HG02763 (cell line): ENCODE results near the gene SLC46A1.
A peak's percentile ranks its signal among the peaks of the same experiment; 100 is the strongest.

Source experiments
- ATAC-seq: cut with Tn5 transposase; IDR thresholded peaks from one replicate; pipeline ENCODE4 v1.9.1; 2021; ENCODE audit warnings: mild to moderate bottlenecking, moderate library complexity; ENCODE audit not compliant: unreplicated experiment

SLC46A1 gene

DNA sequence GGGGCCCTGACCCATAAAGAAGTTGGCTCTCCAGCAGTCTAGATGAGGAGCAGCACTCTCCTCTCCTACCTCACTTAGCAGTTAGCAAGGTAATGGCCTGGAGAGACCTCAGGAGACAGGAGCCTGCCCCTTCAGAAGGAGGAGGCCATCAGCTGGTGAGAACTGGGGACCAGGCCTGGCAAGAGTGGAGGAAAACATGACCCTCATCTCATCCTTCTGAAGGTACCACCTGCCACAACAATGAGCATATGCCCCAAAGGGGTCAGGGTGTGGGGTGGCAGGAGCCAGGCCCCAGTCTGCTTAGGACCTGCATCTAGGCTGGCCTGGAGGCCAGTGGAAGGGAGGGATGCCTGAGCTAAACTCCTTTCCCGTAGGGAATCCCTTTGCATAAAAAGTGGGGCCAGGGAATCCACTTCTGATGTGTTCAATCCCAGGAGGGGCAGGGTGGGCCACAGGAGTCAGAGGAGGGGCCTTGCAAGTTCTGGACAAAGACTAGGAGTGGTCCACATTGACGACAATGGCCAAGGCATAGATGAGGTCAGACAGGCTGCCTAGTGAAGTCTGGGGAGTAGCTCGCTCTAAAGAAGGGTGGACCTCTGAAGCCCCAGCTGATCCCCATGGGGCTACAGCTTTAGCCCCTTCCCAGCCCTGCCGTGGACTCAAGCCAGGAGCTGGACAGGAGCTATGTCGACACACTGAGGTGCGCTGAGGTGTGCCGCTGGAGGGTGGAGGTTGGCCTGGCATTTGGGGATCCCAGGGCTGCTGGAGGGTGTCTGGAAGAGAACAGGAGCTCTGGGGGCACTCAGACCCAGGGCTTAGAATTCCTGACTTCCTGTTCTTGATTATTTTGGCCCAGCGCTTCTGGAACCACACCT lies 42.0 kb downstream of the SLC46A1 start:
- no peak for ATAC-seq

GRCh38 chr17:28363186-28363585 lies 42.8 kb downstream of the SLC46A1 start:
- ATAC-seq, result no peak

DNA sequence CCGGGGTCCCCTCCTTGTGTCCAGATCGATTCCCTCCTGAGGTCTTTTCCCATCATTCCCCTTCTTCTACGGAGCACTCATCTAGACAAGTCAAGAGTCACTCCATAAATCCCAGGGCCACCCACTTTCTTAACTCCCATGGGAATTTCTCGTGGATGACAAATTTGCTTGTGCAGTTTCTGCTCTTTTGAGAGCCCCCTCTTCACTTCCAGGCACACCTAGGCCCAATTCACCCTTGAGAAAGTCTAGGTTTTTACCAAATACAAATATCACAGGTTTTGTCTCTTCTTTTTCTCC lies 48.2 kb downstream of the SLC46A1 start:
- no peak for ATAC-seq

DNA sequence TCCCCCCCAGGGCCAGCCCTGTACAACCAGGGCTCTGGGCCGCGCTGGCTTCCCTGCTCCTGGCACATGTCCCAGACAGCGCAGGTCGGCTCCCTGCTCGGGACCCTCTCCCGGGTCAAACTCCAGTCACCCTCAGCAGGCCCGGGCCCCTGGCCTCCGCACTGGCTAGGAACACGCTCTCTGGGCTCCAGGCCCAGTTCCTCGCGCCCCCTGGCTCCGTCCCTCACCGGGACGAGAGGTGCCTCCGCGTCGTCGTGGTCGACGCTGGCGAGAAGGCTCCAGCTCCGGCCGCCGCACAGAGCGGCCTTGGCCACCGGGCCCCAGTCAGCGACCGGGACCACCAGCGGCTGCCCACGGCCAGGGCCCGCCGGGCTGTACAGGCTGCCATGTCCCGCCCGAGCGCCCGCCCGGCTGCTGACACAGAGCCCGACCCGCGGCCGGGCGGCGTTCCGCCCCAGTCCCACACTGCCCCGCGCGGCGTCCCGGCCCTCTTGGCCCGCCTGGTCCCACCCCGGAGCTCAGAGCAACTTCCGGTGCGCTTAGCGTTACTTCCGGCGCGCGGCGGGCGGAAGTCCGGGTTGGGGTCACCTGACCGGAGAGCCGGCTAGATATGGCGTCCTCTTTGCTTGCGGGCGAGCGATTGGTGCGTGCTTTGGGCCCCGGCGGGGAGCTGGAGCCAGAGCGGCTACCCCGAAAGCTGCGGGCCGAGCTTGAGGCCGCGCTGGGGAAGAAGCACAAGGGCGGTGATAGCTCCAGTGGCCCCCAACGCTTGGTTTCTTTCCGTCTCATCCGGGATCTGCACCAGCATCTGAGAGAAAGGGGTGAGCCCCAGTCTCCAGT lies 48.7 kb downstream of the SLC46A1 start, which contains the start of gene POLDIP2:
TSS of gene POLDIP2 (minus strand) at position 467 of the 840 bp plus-strand sequence. CDS start at position 388, 79 bp downstream.
- peak; percentile 95 for ATAC-seq

- ATAC-seq, result no peak
Measured at GRCh38 chr17:28350271-28350670, 55.7 kb downstream of the SLC46A1 start.

- no peak for ATAC-seq
Measured at GRCh38 chr17:28348979-28349378, 57.0 kb downstream of the SLC46A1 start.

- ATAC-seq, result no peak
Measured at GRCh38 chr17:28347261-28347891, 58.6 kb downstream of the SLC46A1 start.

DNA sequence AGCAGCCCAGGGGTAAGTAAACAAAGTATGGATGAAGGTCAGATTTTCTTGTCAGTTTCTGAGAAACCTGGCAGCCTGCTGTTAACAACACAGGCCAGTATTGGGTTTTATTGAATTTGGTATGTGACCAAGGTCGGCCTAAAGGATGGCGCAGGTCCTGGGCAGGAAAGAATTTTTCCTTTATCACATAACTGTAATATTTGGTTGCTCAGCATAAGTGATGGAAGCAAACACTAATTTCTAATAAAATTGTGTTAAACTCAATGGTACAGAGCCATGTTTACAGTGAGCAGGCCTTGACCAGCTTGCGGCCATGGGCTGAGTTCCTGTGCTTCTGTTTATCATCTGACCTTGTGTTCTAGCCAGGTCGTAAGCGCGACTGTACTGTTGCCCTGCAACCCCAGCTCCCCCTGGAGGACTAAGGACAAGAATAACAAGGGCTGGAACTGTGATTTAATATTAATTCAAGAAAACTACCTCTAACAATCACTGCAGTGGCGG lies 59.2 kb downstream of the SLC46A1 start:
- ATAC-seq, result no peak

GRCh38 chr17:28346199-28346580 lies 59.8 kb downstream of the SLC46A1 start:
- no peak for ATAC-seq

- no peak for ATAC-seq
Measured at GRCh38 chr17:28345419-28346198, 60.4 kb downstream of the SLC46A1 start.
